Glutamatergic neuron (in vitro differentiated cells): Measurements from ENCODE around the gene GPATCH1. TPM values are rescaled to one million over a fixed set of nuclear protein-coding genes. Genes with fewer than 3 reads are reported as not detected.

Source experiments
- DNase-seq: peaks from one replicate; pipeline ENCODE4 v3.0.0; 2022
- H3K27ac Mint-ChIP-seq: one replicate; pipeline ENCODE4 v1.8.0; 2020; ENCODE audit warnings: mild to moderate bottlenecking, mixed read lengths, inconsistent platforms; ENCODE audit not compliant: unreplicated experiment
- H3K27me3 Mint-ChIP-seq: one replicate; pipeline ENCODE4 v1.8.0; 2020; ENCODE audit warnings: mild to moderate bottlenecking, moderate library complexity, mixed read lengths, inconsistent platforms; ENCODE audit not compliant: unreplicated experiment
- H3K36me3 Mint-ChIP-seq: one replicate; pipeline ENCODE4 v1.8.0; 2020; ENCODE audit warnings: mild to moderate bottlenecking, mixed read lengths, inconsistent platforms; ENCODE audit not compliant: unreplicated experiment
- H3K4me1 Mint-ChIP-seq: one replicate; pipeline ENCODE4 v1.8.0; 2020; ENCODE audit warnings: mild to moderate bottlenecking, low read depth, mixed read lengths, inconsistent platforms; ENCODE audit not compliant: unreplicated experiment
- H3K4me3 Mint-ChIP-seq: one replicate; pipeline ENCODE4 v1.8.0; 2020; ENCODE audit warnings: mild to moderate bottlenecking, mixed read lengths, inconsistent platforms; ENCODE audit not compliant: unreplicated experiment
- H3K9me3 Mint-ChIP-seq: one replicate; pipeline ENCODE4 v1.8.0; 2020; ENCODE audit warnings: mild to moderate bottlenecking, moderate library complexity, mixed read lengths, inconsistent platforms; ENCODE audit not compliant: unreplicated experiment
- CTCF ChIP-seq: fragments of 200-600 bp; sonication (generic); IDR thresholded peaks from one replicate; pipeline ENCODE4 v1.5.0; 2021; ENCODE audit not compliant: partially characterized antibody, unreplicated experiment
- total RNA-seq: library from RNA; stranded (reverse); fragmentation: NEBNext Ultra II Directional; extraction: Animal tissue kit (Norgen Biotek cat#: 25700); gene quantifications from one replicate; pipeline ENCODE4 v1.2.1, GENCODE V29; 2021; ENCODE audit not compliant: unreplicated experiment

GPATCH1 gene
- total RNA-seq, 1 donor from 2014 or later: 8.8 TPM

- H3K9me3 Mint-ChIP-seq: peaks cover 3% of the 10 kb centered on the region
- no peaks in the 10 kb centered on the region for H3K4me1 Mint-ChIP-seq
- peaks cover 10% of the 10 kb centered on the region for H3K27me3 Mint-ChIP-seq
- no peak within 1 kb of the TSS for H3K27ac Mint-ChIP-seq
- no peak for TF ChIP-seq CTCF
- peak; percentile 68 for DNase-seq
- H3K36me3 Mint-ChIP-seq: no peaks in the 10 kb centered on the region
- H3K4me3 Mint-ChIP-seq: peak within 1 kb of the TSS; percentile 63
Observed at GRCh38 chr19:33064792-33065550, 16.0 kb upstream of the GPATCH1 start, which contains the start of gene RHPN2. Gene RHPN2, minus strand, starts transcription at chr19:33064888. Its CDS starts 36 bp downstream, at chr19:33064852.

GRCh38 chr19:33066543-33066942, 14.4 kb upstream of the GPATCH1 start:
- TF ChIP-seq CTCF: no peak
- Mint-ChIP-seq H3K9me3 (peaks cover 1% of the 10 kb centered on the region), H3K36me3 (no peaks in the 10 kb centered on the region), H3K27ac (no peak overlapping the region), H3K27me3 (peaks cover 10% of the 10 kb centered on the region), H3K4me3 (no peak overlapping the region), H3K4me1 (no peaks in the 10 kb centered on the region)
- no peak for DNase-seq

- H3K9me3 Mint-ChIP-seq: peaks cover 1% of the 10 kb centered on the region
- TF ChIP-seq CTCF: no peak
- no peak for DNase-seq
- no peaks in the 10 kb centered on the region for H3K4me1 Mint-ChIP-seq
- no peak overlapping the region for H3K4me3 Mint-ChIP-seq
- H3K27me3 Mint-ChIP-seq: peaks cover 10% of the 10 kb centered on the region
- H3K36me3 Mint-ChIP-seq: no peaks in the 10 kb centered on the region
- H3K27ac Mint-ChIP-seq: no peak overlapping the region
Observed at GRCh38 chr19:33067121-33067520, 13.9 kb upstream of the GPATCH1 start.

DNA sequence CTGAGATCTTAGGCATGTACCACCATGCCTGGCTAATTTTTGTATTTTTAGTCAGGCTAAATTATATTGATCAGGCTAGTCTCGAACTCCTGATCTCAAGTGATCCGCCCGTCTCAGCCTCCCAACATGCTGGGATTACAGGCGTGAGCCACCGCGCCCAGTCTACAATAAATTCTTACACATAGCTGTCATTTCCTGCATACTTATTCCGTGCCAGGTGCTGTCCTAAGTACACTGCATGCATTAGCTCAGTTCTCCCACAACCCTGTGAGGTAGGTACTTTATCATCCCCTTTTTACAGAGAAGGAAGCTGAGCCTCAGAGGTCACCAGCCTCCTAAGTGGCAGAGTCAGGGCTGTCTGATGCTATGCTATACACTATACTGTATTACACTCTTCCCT, 9.1 kb upstream of the GPATCH1 start:
- Mint-ChIP-seq H3K4me3 (no peak overlapping the region), H3K4me1 (no peaks in the 10 kb centered on the region), H3K27ac (no peak overlapping the region), H3K27me3 (peaks cover 1% of the 10 kb centered on the region), H3K36me3 (no peaks in the 10 kb centered on the region), H3K9me3 (no peaks in the 10 kb centered on the region)
- no peak for DNase-seq
- no peak for TF ChIP-seq CTCF

DNA sequence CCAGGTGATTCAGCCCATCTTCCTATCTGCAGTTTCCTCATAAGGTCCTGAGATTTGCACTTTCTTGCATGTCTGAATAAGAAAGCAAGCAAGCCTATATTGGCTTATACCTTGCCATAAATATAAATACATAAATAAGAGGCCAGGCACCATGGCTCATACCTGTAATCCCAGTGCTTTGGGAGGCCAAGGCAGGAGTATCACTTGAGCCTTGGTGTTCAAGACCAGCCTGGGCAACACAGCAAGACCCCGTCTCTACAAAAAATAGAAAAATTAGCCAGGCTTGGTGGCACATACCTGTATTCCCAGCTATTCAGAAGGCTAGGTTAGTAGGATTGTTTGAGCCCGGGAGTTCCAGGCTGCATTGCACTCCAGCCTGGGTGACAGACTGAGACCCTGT, 5.5 kb upstream of the GPATCH1 start:
- H3K27me3 Mint-ChIP-seq: no peaks in the 10 kb centered on the region
- no peak for DNase-seq
- H3K4me1 Mint-ChIP-seq: no peaks in the 10 kb centered on the region
- H3K36me3 Mint-ChIP-seq: no peaks in the 10 kb centered on the region
- no peaks in the 10 kb centered on the region for H3K9me3 Mint-ChIP-seq
- no peak overlapping the region for H3K27ac Mint-ChIP-seq
- no peak overlapping the region for H3K4me3 Mint-ChIP-seq
- no peak for TF ChIP-seq CTCF
